K562 (cell line): ENCODE measurements around the gene C18orf32. TPM values are rescaled to one million over a fixed set of nuclear protein-coding genes. Genes with fewer than 3 reads are reported as not detected.

Source experiments
- ATAC-seq: fragments of 200-7000 bp; cut with Tn5 transposase; 3 replicates; pipeline ENCODE4 v1.9.1; 2020; ENCODE audit warnings: moderate library complexity
- BruUV-seq: library from RNA; stranded (reverse); fragments of 400-500 nt; replicated peaks from 2 replicates; lab custom pipeline; 2021; lab: Mats Ljungman, UMichigan
- CTCF ChIA-PET: fragments of 300-600 bp; formaldehyde crosslinking; extraction: SDS; loops from one replicate; lab custom pipeline; 2021; ENCODE audit warnings: low intra/inter-chr PET ratio; lab: Yijun Ruan, JAX
- POLR2A ChIA-PET: fragments of 300-600, 350-650 bp; sonication (Branson Sonifier 250); formaldehyde crosslinking; extraction: SDS; loops from one replicate; lab custom pipeline; 2021; ENCODE audit warnings: antibody characterized with exemption, inconsistent platforms; lab: Yijun Ruan, JAX
- DNase-seq, 4 experiments: peaks; one replicate each; pipeline versions ENCODE4 v3.0.0 to v3.0.0-alpha.2; 2011 to 2018; ENCODE audit warnings: low spot score in 3 of 4, mixed read lengths in 3 of 4; ENCODE audit errors: extremely low read depth in 1 of 4
- FAIRE-seq: peaks from 2 replicates; lab custom pipeline; 2011; peaks lifted over from hg19 to GRCh38; lab: Jason Lieb, UNC
- H2AFZ ChIP-seq: 2 replicates; pipeline ENCODE4 v1.6.0; 2011; ENCODE audit warnings: low read depth, low read length, control low read depth, inconsistent platforms
- H3K27ac ChIP-seq: fragments of 200-600 bp; 3 replicates; pipeline ENCODE4 v1.8.0; 2011; ENCODE audit warnings: low read depth, mild to moderate bottlenecking, control low read depth, inconsistent platforms, low read length, moderate library complexity, mixed read lengths; ENCODE audit errors: extremely low read depth
- H3K27me3 ChIP-seq, 2 experiments: fragments of 300-600 bp in 1 of 2; 2 replicates in 1 of 2; 3 replicates in 1 of 2; pipeline versions ENCODE4 v1.6.0 to v1.8.0; 2011; ENCODE audit warnings: inconsistent platforms in 2 of 2, low read length in 2 of 2, mild to moderate bottlenecking in 1 of 2, mixed read lengths in 1 of 2, moderate library complexity in 1 of 2; ENCODE audit not compliant: control insufficient read depth in 2 of 2, insufficient read depth in 2 of 2
- H3K36me3 ChIP-seq: fragments of 300-600 bp; 3 replicates; pipeline ENCODE4 v1.8.0; 2011; ENCODE audit warnings: mild to moderate bottlenecking, low read length, inconsistent platforms; ENCODE audit not compliant: control insufficient read depth, insufficient read depth
- H3K4me1 ChIP-seq, 2 experiments: fragments of 200-600 bp in 1 of 2; replicated peaks in 1 of 2; 2 replicates in 1 of 2; 3 replicates in 1 of 2; pipeline versions ENCODE4 v1.5.1 to v1.8.0; 2011; ENCODE audit warnings: inconsistent platforms in 2 of 2, low read length in 2 of 2, mild to moderate bottlenecking in 1 of 2, mixed read lengths in 1 of 2, moderate library complexity in 1 of 2; ENCODE audit not compliant: control insufficient read depth in 2 of 2, insufficient read depth in 2 of 2
- H3K4me2 ChIP-seq: 2 replicates; pipeline ENCODE4 v1.6.1; 2011; ENCODE audit warnings: low read length, control low read depth, inconsistent platforms, mixed read lengths; ENCODE audit not compliant: insufficient read depth
- H3K4me3 ChIP-seq: fragments of 200-600 bp; sonication (generic), shearing (Covaris generic); 2 replicates; pipeline ENCODE4 v1.5.1; 2016; ENCODE audit warnings: control low read depth, inconsistent platforms
- H3K79me2 ChIP-seq: fragments of 200-600 bp; 3 replicates; pipeline ENCODE4 v1.8.0; 2011; ENCODE audit warnings: low read length, inconsistent platforms; ENCODE audit not compliant: control insufficient read depth, insufficient read depth
- H3K9ac ChIP-seq, 2 experiments: 2 replicates each; pipeline versions ENCODE4 v1.6.0 to v1.6.1; 2011; ENCODE audit warnings: low read depth in 2 of 2, low read length in 2 of 2, control low read depth in 1 of 2, inconsistent platforms in 1 of 2, mild to moderate bottlenecking in 1 of 2, mixed read lengths in 1 of 2; ENCODE audit not compliant: insufficient read depth in 1 of 2
- H3K9me1 ChIP-seq: one replicate; pipeline ENCODE4 v1.6.0; 2011; ENCODE audit warnings: inconsistent platforms, mild to moderate bottlenecking, low read length, moderate library complexity; ENCODE audit not compliant: control insufficient read depth, insufficient read depth
- H3K9me3 ChIP-seq: replicated peaks from 2 replicates; pipeline ENCODE4 v1.5.1; 2011; ENCODE audit warnings: low read depth, low read length, inconsistent platforms; ENCODE audit not compliant: control insufficient read depth, insufficient read depth
- H4K20me1 ChIP-seq: replicated peaks from 2 replicates; pipeline ENCODE4 v1.6.1; 2011; ENCODE audit warnings: low read length, inconsistent platforms, mixed read lengths; ENCODE audit not compliant: control insufficient read depth, insufficient read depth
- COPS2 ChIP-seq: fragments of 450-650 bp; conservative IDR thresholded peaks from 2 replicates; pipeline ENCODE4 v1.6.1; 2016; ENCODE audit warnings: mild to moderate bottlenecking, moderate library complexity
- FOXA3 ChIP-seq, 2 experiments: fragments of 450-650 bp in 1 of 2; sonication (generic) in 1 of 2; formaldehyde crosslinking; IDR thresholded peaks in 1 of 2; conservative IDR thresholded peaks in 1 of 2; 2 replicates each; pipeline versions ENCODE4 v1.4.0 to v1.8.0; 2020 to 2022; ENCODE audit warnings: mild to moderate bottlenecking in 2 of 2, missing genetic modification reagents in 1 of 2
- FOXJ2 ChIP-seq: fragments of 200-800 bp; sonication (Bioruptor generic); IDR thresholded peaks from 2 replicates; pipeline ENCODE4 v1.6.1; 2016; ENCODE audit warnings: missing genetic modification characterization, missing compliant biosample characterization
- L3MBTL2 ChIP-seq: fragments of 450-650 bp; IDR thresholded peaks from 2 replicates; pipeline ENCODE4 v1.6.1; 2016; ENCODE audit warnings: mild to moderate bottlenecking, moderate library complexity
- PML ChIP-seq: IDR thresholded peaks from 2 replicates; pipeline ENCODE4 v1.6.1; 2012; ENCODE audit warnings: low read length, inconsistent platforms
- POLR2AphosphoS5 ChIP-seq: IDR thresholded peaks from 2 replicates; pipeline ENCODE4 v1.6.1; 2011; ENCODE audit warnings: mild to moderate bottlenecking, low read depth, low read length, moderate library complexity; ENCODE audit not compliant: control insufficient read depth, insufficient read depth
- YY1 ChIP-seq, 3 experiments: IDR thresholded peaks; 2 replicates each; pipeline ENCODE4 v1.6.1; 2011; ENCODE audit warnings: low read length in 2 of 3, mild to moderate bottlenecking in 2 of 3, moderate library complexity in 2 of 3, borderline replicate concordance in 1 of 3, control low read depth in 1 of 3, low read depth in 1 of 3; ENCODE audit not compliant: insufficient read depth in 3 of 3, insufficient replicate concordance in 2 of 3, control insufficient read depth in 1 of 3, insufficient read length in 1 of 3; ENCODE audit errors: extremely low read depth in 1 of 3
- ZNF23 ChIP-seq: fragments of 250-450 bp; sonication (Bioruptor Pico); IDR thresholded peaks from 2 replicates; pipeline ENCODE4 v1.4.0; 2020; ENCODE audit warnings: mild to moderate bottlenecking
- ZNF274 ChIP-seq: IDR thresholded peaks from 2 replicates; pipeline ENCODE4 v1.6.1; 2011; ENCODE audit warnings: low read depth, mild to moderate bottlenecking, low read length, moderate library complexity, borderline replicate concordance
- WGBS: fragments of 100-300 bp; shearing (Covaris generic); methylation state at CpG from one replicate; pipeline ENCODE4 v1.1.6; 2016; ENCODE audit warnings: low coverage, mixed read lengths; ENCODE audit not compliant: insufficient coverage; ENCODE audit errors: missing lambda C conversion rate; 5-methylcytosine and 5-hydroxymethylcytosine counted together
- in situ Hi-C: fragments of 300-500 bp; cut with MboI; formaldehyde crosslinking; loops from 4 replicates; pipeline ENCODE4 v1.15.0; 2018; ENCODE audit warnings: inconsistent platforms, mixed read lengths
- intact Hi-C: fragments of 100-400 bp; cut with micrococcal nuclease; formaldehyde crosslinking; loops from 2 replicates; pipeline ENCODE4 v1.14.2; 2022
- polyA plus RNA-seq, 8 experiments: library from polyadenylated mRNA; depleted of rRNA in 4 of 8; stranded (reverse) in 5 of 8; unstranded in 3 of 8; fragments of >200 nt; fragmentation: Nextera tagmentation in 2 of 8; fragmentation: Illumina TruSeq in 1 of 8; extraction: Ambion mirVana in 2 of 8; extraction: Trizol in 1 of 8; gene quantifications; 2 replicates each; pipeline versions ENCODE4 v1.2.1 to v1.2.3, GENCODE V29; 2011 to 2014; ENCODE audit warnings: inconsistent platforms in 1 of 8, missing spikeins in 1 of 8
- total RNA-seq, 7 experiments: library from RNA; depleted of rRNA in 6 of 7; stranded (reverse); fragments of >200 nt in 6 of 7; fragmentation: Illumina TruSeq in 2 of 7; extraction: Trizol in 2 of 7; gene quantifications; 2 replicates each; pipeline versions ENCODE4 v1.2.1 to v1.2.3, GENCODE V29; 2011 to 2021; ENCODE audit warnings: low replicate concordance in 1 of 7
- TF ChIP-seq, protein P1 (sequence below): sonication (generic); formaldehyde crosslinking; IDR thresholded peaks from 2 replicates; pipeline ENCODE4 v1.4.0; 2020; ENCODE audit warnings: mild to moderate bottlenecking, missing genetic modification reagents
- TF ChIP-seq, protein P2 (sequence below): sonication (generic); formaldehyde crosslinking; IDR thresholded peaks from 2 replicates; pipeline ENCODE4 v1.8.0; 2022; ENCODE audit warnings: mild to moderate bottlenecking, missing genetic modification reagents

C18orf32 gene
- total and polyA plus RNA-seq, 9 of the 15 experiments (the other 6 are each of a cell fraction or from before 2014, with no cell fraction given) = 8.5 to 35.0 (median 20.4) TPM

DNA sequence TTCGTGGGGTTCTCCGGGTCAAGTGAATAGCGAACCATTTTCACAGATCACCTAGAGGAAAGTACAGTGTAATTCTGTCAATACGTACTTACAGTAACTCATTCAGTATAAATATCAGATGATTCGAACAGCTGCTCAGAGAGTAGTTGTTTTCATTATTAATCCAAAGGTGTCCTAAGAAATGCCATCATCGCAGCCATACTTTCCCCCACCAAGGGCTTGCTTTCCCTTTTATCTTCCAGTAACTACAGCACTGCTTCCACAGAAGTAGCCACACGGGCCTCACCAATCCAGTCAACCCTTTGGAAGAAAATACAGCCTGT is 4.5 kb upstream of the C18orf32 start:
- H4K20me1 ChIP-seq = peaks cover 15% of the 10 kb centered on the region; the same call in 1 of the 2 replicates
- peak overlapping the region; percentile 96 to 99 for H3K9ac ChIP-seq
- peak overlapping the region; percentile 99 for H3K4me3 ChIP-seq
- peaks cover 41% of the 10 kb centered on the region for H3K79me2 ChIP-seq
- intact Hi-C loops (no loop called here), in situ Hi-C loops (no loop called here)
- no peak overlapping the region for H2AFZ ChIP-seq
- no peaks in the 10 kb centered on the region for H3K9me3 ChIP-seq
- peak overlapping the region; percentile 96 for H3K4me2 ChIP-seq
- CTCF ChIA-PET = no interaction called here
- POLR2A ChIA-PET = no interaction called here
- ATAC-seq = no peak; the same call in 2 of the 3 replicates
- BruUV-seq = no TSS peak
- no peaks in the 10 kb centered on the region for H3K27me3 ChIP-seq
- peak overlapping the region; percentile 96 for H3K27ac ChIP-seq
- no peak for DNase-seq
- H3K9me1 ChIP-seq = no peaks in the 10 kb centered on the region
- H3K4me1 ChIP-seq = peaks cover 6 to 22% of the 10 kb centered on the region in 2 experiments; a peak in 4 of 5 replicates
- peaks cover 45% of the 10 kb centered on the region for H3K36me3 ChIP-seq
- no peak for FAIRE-seq
- TF ChIP-seq FOXJ2 (tag) (no peak), L3MBTL2 (no peak), PML (no peak), FOXA3 (CRISPR knock-in tag; conservative IDR thresholded peaks at IDR 0.05 in 1 of 2, IDR thresholded peaks at IDR 0.05 in 1 of 2) (no peak), ZNF23 (CRISPR knock-in tag) (no peak), YY1 (IDR thresholded peaks at IDR 0.05; ENCODE audit: borderline replicate concordance in 1 of 3, control insufficient read depth in 1 of 3, extremely low read depth in 1 of 3, insufficient read depth in 3 of 3, insufficient read length in 1 of 3, insufficient replicate concordance in 2 of 3, low read depth in 1 of 3, low read length in 2 of 3) (peak in 1 of 3 experiments; percentile 26), ZNF274 (no peak), POLR2AphosphoS5 (peak; percentile 34; the same call in 1 of the 2 replicates), COPS2 (no peak)
- TF ChIP-seq, protein P1, sequence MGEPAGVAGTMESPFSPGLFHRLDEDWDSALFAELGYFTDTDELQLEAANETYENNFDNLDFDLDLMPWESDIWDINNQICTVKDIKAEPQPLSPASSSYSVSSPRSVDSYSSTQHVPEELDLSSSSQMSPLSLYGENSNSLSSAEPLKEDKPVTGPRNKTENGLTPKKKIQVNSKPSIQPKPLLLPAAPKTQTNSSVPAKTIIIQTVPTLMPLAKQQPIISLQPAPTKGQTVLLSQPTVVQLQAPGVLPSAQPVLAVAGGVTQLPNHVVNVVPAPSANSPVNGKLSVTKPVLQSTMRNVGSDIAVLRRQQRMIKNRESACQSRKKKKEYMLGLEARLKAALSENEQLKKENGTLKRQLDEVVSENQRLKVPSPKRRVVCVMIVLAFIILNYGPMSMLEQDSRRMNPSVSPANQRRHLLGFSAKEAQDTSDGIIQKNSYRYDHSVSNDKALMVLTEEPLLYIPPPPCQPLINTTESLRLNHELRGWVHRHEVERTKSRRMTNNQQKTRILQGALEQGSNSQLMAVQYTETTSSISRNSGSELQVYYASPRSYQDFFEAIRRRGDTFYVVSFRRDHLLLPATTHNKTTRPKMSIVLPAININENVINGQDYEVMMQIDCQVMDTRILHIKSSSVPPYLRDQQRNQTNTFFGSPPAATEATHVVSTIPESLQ (CRISPR knock-in tag) = no peak
- TF ChIP-seq, protein P2, sequence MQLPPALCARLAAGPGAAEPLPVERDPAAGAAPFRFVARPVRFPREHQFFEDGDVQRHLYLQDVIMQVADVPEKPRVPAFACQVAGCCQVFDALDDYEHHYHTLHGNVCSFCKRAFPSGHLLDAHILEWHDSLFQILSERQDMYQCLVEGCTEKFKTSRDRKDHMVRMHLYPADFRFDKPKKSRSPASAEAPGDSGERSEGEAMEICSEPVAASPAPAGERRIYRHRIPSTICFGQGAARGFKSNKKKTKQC (CRISPR knock-in tag) = no peak
- 1% methylated on average over 7 of the region's 7 CpGs for WGBS
